GM19468 (cell line): ENCODE measurements around the gene PACS2.

Experiments
- ATAC-seq: cut with Tn5 transposase; IDR thresholded peaks from one replicate; pipeline ENCODE4 v1.9.1; 2021; ENCODE audit warnings: mild to moderate bottlenecking, moderate library complexity, moderate number of reproducible peaks; ENCODE audit not compliant: unreplicated experiment; ENCODE audit errors: extremely low read depth

PACS2 gene

GRCh38 chr14:105382343-105383082 lies 68.0 kb downstream of the PACS2 start:
- ATAC-seq: no peak

GRCh38 chr14:105383083-105383730 lies 68.7 kb downstream of the PACS2 start:
- no peak for ATAC-seq

- ATAC-seq: no peak
These were observed 69.6 kb downstream of the PACS2 start for GRCh38 chr14:105384041-105384557.

DNA sequence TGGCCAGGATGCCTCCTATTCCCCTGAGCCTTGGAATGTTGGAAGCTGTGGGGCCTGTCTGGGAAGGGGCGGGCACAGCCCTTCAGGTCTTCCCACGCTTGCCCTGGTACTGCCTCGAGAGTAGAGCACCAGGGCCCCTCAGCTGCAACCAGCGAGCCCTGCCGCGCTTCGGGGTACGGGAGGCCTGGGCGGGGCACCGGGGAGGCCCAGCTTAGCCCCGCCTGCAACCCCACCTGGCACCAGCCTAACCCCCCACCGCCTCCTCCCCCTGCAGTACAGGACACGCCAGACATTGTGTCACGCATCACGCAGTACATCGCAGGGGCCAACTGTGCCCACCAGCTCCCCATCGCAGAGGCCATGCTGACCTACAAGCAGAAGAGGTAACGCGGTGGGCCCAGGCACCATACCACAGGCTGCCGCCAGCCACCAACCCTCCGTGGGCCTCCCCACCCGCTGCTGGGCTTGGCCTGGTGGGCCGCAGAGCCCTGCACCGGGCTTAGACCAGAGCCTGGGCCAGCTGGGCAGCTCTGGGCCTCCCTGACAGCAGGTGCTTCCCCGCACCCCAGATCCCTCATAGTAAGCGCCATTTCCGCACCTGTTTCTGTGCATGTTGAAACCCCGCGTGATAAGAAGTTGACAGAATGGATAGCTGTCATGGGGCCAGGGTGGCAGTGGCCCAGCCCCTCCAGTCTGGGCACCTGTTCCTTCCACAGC lies 70.2 kb downstream of the PACS2 start:
- ATAC-seq: no peak

- no peak for ATAC-seq
These were observed 70.7 kb downstream of the PACS2 start for GRCh38 chr14:105385322-105385637.

- no peak for ATAC-seq
These were observed 71.3 kb downstream of the PACS2 start for GRCh38 chr14:105385698-105386365.

GRCh38 chr14:105386581-105387529 lies 72.3 kb downstream of the PACS2 start:
- ATAC-seq: no peak

DNA sequence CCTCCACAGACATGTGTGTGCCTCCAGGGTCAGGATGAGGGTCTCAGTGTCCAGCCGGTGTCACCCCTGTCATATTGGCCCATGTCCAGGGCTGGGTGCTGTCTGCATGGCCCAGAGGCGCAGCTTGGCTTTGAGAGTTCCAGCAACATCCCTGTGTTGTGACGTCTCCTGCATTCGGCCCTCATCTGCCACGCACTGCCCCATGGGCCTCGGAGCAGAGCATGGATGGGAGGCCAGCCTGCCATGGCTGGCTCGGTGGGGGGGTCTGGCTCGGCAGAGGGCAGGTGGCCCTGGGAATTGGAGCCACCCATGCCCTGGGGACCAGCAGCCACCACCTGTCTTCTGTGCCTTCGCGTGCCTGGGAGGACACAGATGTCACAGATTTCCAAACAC lies 73.0 kb downstream of the PACS2 start:
- ATAC-seq: no peak

DNA sequence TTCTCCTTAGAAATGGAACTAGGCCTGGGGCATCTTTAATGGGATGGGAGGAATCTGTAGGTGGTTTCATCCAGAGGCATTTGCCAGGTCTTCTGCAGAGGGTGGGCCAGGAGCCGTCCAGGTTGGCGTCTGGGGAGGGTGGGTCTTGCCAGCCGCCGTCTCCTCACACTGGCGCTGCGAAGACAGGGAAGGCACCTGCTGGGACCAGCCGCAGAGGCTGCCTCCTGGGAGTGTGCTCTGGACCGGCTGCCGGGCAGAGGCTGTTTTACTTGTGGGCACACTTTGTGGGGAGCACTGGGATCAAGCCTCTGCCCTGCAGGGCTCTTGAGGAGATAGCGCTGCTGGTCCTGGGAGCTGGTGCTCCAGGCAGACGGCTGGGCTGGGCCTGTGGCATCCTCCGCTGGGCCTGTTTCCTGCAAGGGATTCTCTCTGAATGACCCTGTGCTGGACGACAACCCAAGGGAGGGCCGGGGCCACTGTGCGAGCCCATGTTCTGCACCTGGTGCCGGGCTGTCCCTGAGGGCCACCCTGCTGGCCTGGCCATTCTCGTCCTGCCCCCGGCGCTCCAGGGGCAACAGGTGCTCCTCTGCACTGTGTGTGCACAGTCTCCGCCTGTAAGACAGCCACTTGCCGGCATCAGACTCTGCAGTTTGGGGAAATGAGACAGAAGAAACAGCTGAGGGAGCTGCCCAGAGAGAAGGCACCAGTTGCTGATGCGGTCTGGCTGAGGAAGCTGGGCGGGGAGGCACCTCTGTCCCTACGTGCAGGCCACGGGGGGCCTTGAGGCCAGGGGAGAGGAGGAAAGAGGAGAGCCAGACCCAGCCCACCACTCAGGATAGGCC lies 73.8 kb downstream of the PACS2 start:
- no peak for ATAC-seq

DNA sequence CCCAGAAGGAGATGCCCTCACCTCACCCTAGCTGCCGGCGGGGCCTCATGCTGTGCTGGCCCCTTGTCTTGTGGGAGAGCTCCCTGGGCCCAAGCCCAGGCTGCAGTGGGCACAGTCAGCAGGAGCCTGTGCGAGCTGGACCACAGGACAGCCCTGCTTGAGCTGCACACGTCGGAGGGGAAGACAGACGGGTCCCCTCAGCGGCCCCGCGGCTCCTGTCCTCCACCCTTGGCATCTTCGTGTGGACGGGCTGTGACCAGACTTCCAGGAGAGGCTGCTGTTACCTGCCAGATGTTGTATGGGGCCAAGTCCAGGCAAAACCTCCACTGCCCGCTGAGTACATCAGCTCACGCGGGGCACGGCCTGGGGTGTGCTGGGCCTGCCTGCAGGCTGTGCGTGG lies 74.4 kb downstream of the PACS2 start:
- ATAC-seq: no peak

- no peak for ATAC-seq
These were observed 75.0 kb downstream of the PACS2 start for GRCh38 chr14:105389534-105389933.

DNA sequence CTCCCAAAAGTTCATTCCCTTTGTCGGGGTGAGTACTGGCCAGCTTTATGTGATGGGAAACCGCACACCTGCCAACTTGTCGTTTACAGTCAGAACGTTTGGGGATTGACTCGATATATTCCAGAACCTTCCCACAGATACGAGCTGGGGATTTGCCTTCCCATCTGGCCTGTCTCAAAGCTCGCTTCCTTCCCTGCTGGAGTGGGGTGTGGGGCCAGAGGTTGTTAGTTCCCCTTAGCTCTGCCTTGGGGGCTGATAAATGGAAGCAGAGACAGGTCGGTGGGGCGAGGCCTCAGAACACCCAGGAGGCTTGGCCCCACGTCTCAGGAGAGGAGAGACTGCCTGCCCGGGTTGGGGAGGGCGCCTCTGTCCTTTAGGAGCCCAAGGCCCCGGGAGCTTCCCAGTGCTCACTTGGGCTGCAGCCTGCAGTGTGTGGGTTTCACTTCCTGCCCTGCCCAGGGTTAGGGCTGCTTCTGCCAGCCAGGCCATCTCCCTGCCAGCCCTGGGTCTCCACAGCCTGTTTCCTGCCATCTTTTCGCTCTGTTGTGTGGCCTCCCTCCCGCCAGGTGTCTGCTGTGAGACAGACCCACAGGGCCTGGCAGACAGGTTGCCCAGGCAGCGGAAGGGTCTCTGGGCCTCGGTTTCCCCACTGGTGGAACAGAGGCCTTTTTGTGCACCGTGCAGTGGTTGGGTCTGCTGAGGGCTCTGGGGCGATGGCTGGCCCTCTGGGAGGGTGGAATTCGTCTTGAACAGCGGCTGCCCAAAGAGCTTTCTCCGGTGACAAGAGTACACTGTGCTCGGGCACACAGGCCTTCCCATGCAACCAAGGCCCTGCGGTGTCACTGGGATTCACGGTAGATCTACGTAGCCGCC lies 75.7 kb downstream of the PACS2 start:
- no peak for ATAC-seq

- no peak for ATAC-seq
These were observed 76.4 kb downstream of the PACS2 start for GRCh38 chr14:105390849-105391500.

DNA sequence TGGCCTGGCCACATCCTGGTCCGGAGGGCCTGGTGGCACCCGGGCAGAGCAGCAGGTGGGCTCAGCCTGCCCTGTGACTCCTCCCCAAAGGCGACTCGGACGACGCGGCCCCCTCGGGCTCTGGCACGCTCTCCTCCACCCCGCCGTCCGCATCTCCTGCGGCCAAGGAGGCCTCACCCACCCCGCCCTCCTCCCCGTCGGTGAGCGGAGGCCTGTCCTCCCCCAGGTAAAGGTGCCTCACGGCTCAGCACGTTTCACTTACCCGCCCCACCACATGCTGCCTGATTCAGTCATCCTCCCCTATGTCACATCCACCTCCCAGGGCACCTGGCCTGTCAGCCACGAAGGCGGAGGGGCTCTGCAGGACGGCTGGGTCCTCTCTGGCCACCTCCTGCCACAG lies 77.0 kb downstream of the PACS2 start:
- ATAC-seq: no peak

DNA sequence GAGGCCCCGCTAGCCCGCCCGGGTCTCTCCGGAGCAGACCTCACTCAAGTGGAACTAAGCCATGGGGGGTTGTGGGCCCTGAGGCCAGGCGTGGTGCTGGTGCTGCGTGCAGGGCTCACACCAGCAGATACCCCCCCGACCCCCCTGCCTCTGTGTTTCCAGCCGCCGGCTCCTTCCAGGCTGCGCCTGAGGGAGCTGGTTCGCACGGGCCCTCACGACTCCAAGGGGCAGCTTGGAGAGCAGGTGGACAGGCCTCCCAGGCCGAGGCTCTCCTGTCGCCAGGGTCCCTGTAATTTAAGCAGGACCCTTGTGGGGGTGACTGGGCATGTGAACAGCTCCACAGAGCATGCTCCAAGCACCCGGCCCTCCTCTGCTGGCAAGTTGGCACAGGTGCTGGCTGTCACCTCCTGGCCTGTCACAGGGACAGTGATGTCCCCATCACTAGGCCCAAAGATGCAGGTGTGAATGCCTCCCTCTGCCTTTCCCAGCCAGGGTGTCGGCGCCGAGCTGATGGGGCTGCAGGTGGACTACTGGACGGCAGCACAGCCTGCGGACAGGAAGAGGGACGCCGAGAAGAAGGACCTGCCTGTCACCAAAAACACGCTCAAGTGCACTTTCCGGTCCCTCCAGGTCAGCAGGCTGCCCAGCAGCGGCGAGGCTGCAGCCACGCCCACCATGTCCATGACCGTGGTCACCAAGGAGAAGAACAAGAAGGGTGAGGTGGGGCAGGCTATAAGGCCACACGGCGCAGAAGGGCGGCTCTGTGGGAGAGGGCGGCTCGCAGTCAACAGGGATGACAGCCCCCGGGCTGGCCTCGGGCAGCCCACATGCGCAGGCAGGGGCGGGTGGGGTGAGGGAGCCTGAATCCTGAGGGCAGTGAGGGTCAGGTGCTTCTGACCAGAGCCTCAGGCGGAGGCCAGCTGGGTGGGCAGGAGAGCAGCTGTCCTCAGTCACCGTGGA lies 77.9 kb downstream of the PACS2 start:
- no peak for ATAC-seq

- no peak for ATAC-seq
These were observed 78.6 kb downstream of the PACS2 start for GRCh38 chr14:105393151-105393550.
